Ovary (tissue), 3 donors: ENCODE results near the gene VWA7.
"Not testable (repeated sequence)": the region's sequence is repeated elsewhere in the genome, so short reads cannot be mapped to it uniquely, and the experiment has no call there.

Source experiments
- EP300 ChIP-seq: sonication (generic); formaldehyde crosslinking; IDR thresholded peaks from one replicate; pipeline ENCODE4 v1.6.1; 2017; ENCODE audit warnings: antibody characterized with exemption
- TF ChIP-seq, protein P1 (sequence below), 3 donors: fragments of 450-650 bp in 2 of 3; fragments of 200-600 bp in 1 of 3; IDR thresholded peaks; one replicate each; pipeline versions ENCODE4 v1.5.1 to v1.8.0; 2016 to 2022; ENCODE audit warnings: antibody characterized with exemption in 3 of 3, mild to moderate bottlenecking in 1 of 3
- donor health status: DM: no; HTN: no; CAD: no.

DNA sequence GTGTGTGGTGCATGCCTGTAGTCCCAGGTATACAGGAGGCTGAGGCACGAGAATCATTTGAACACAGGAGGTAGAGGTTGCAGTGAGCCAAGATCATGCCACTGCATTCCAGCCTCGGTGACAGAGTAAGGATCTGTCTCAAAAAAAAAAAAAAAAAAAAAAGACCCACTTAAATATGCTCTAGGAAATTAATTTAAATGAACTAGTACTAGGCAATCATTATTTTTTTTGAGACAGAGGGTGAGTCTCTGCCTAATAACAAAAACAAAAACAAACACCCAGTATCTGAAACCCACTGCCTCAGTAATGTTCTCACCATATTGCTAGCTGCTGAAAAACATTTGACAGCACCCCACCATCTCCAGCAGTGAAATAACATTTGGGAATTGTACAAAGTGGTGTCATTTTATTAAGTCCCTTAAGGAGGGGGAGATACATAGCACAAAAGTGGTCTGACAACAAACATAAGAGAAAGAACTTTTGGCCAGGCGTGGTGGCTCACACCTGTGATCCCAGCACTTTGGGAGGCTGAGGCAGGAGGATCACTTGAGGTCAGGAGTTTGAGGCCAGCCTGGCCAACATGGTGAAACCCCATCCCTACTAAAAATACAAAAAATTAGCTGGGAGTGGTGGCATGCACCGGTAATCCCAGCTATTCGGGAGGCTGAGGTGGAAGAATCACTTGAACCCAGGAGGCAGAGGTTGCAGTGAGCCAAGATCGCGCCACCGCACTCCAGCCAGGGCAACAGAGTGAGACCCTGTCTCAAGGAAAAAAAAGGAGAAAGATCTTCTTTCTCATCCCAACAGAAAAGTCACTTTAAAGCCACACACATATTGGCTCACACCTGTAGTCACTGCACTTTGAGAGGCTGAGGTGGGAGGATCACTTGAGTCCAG lies 24.2 kb upstream of the VWA7 start:
- TF ChIP-seq, protein P1, sequence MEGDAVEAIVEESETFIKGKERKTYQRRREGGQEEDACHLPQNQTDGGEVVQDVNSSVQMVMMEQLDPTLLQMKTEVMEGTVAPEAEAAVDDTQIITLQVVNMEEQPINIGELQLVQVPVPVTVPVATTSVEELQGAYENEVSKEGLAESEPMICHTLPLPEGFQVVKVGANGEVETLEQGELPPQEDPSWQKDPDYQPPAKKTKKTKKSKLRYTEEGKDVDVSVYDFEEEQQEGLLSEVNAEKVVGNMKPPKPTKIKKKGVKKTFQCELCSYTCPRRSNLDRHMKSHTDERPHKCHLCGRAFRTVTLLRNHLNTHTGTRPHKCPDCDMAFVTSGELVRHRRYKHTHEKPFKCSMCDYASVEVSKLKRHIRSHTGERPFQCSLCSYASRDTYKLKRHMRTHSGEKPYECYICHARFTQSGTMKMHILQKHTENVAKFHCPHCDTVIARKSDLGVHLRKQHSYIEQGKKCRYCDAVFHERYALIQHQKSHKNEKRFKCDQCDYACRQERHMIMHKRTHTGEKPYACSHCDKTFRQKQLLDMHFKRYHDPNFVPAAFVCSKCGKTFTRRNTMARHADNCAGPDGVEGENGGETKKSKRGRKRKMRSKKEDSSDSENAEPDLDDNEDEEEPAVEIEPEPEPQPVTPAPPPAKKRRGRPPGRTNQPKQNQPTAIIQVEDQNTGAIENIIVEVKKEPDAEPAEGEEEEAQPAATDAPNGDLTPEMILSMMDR (IDR thresholded peaks at IDR 0.05) = not testable (repeated sequence)
- not testable (repeated sequence) for TF ChIP-seq EP300
